ENCODE measurements around the gene SLC12A2.

The SLC12A2 gene

GRCh38 chr5:128083033-128083810 lies at the start of gene SLC12A2:
Gene SLC12A2 (plus strand): TSS chr5:128083766. CDS start chr5:128083955, 189 bp downstream.
- DNase-seq = peak; percentile 80

- DNase-seq = no peak
Observed at GRCh38 chr5:128035689-128036088, 47.9 kb upstream of the SLC12A2 start.

- DNase-seq = no peak
Observed at GRCh38 chr5:128036950-128037349, 46.6 kb upstream of the SLC12A2 start.

- no peak for DNase-seq
Observed at GRCh38 chr5:128038643-128039042, 44.9 kb upstream of the SLC12A2 start.

GRCh38 chr5:128040927-128041326 lies 42.6 kb upstream of the SLC12A2 start:
- no peak for DNase-seq

GRCh38 chr5:128052780-128053179 lies 30.8 kb upstream of the SLC12A2 start:
- no peak for DNase-seq

- DNase-seq = no peak
Observed at GRCh38 chr5:128053291-128053954, 30.1 kb upstream of the SLC12A2 start.

- DNase-seq = no peak
Observed at GRCh38 chr5:128060644-128061385, 22.8 kb upstream of the SLC12A2 start.

- no peak for DNase-seq
Observed at GRCh38 chr5:128062172-128062746, 21.3 kb upstream of the SLC12A2 start.

GRCh38 chr5:128074171-128074570 lies 9.4 kb upstream of the SLC12A2 start:
- no peak for DNase-seq

GRCh38 chr5:128074953-128075352 lies 8.6 kb upstream of the SLC12A2 start:
- DNase-seq = no peak

GRCh38 chr5:128077526-128077925 lies 6.0 kb upstream of the SLC12A2 start:
- DNase-seq = no peak

GRCh38 chr5:128081111-128081851 lies 2.3 kb upstream of the SLC12A2 start:
- DNase-seq = no peak

GRCh38 chr5:128082551-128083032 lies 974 bp upstream of the SLC12A2 start:
- no peak for DNase-seq

- DNase-seq = no peak
Observed at GRCh38 chr5:128083811-128084227, 253 bp downstream of the SLC12A2 start.

- DNase-seq = peak; percentile 30
Observed at GRCh38 chr5:128084228-128085167, 932 bp downstream of the SLC12A2 start.

- no peak for DNase-seq
Observed at GRCh38 chr5:128085413-128085812, 1.8 kb downstream of the SLC12A2 start.

GRCh38 chr5:128091579-128091978 lies 8.0 kb downstream of the SLC12A2 start:
- DNase-seq = no peak

GRCh38 chr5:128092144-128092543 lies 8.6 kb downstream of the SLC12A2 start:
- no peak for DNase-seq

GRCh38 chr5:128093368-128093767 lies 9.8 kb downstream of the SLC12A2 start:
- no peak for DNase-seq

- DNase-seq = no peak
Observed at GRCh38 chr5:128097224-128097623, 13.7 kb downstream of the SLC12A2 start.

All from activated T-cell treated with anti-CD3 and anti-CD28 coated beads for 4 hours (primary cell).